Nephron (organoid): ENCODE data around the gene PACRG.

Experiments used
- H3K27ac Mint-ChIP-seq, 3 experiments: 2 replicates each; pipeline ENCODE4 v1.8.0; 2020; ENCODE audit warnings: mixed read lengths in 3 of 3, mild to moderate bottlenecking in 2 of 3, moderate library complexity in 1 of 3
- H3K27me3 Mint-ChIP-seq: 2 replicates; pipeline ENCODE4 v1.8.0; 2021; ENCODE audit warnings: low read depth, mild to moderate bottlenecking, moderate library complexity, mixed read lengths
- H3K36me3 Mint-ChIP-seq: 2 replicates; pipeline ENCODE4 v1.8.0; 2020; ENCODE audit warnings: low read depth, mixed read lengths
- H3K4me1 Mint-ChIP-seq: 2 replicates; pipeline ENCODE4 v1.8.0; 2020; ENCODE audit warnings: mixed read lengths
- H3K4me3 Mint-ChIP-seq, 3 experiments: 2 replicates each; pipeline ENCODE4 v1.8.0; 2020; ENCODE audit warnings: mild to moderate bottlenecking in 3 of 3, mixed read lengths in 3 of 3, moderate library complexity in 2 of 3
- H3K9me3 Mint-ChIP-seq: 2 replicates; pipeline ENCODE4 v1.8.0; 2020; ENCODE audit warnings: mixed read lengths
- TF ChIP-seq, protein P1 (sequence below), 3 experiments: fragments of 200-600 bp; sonication (generic); IDR thresholded peaks; one replicate each; pipeline ENCODE4 v1.5.0; 2021; ENCODE audit warnings: antibody characterized with exemption in 3 of 3; ENCODE audit not compliant: unreplicated experiment in 3 of 3

PACRG gene

DNA sequence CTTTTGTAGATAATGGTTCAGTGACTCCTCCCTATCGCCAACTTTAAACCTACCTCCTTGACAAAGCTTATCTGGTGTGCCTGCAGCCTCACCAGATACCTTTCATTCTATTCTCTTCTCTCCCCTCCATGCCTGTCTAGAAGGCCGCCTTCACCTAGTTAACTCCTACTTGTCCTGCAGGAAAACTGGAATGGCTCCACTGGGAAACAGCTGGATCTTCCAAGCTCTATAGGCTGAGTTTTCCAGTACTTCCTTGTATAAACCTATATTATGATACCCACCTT is 6.4 kb upstream of the PACRG start:
- H3K4me3 Mint-ChIP-seq = no peak overlapping the region
- peaks cover 4% of the 10 kb centered on the region for H3K27me3 Mint-ChIP-seq
- H3K36me3 Mint-ChIP-seq = peaks cover 6% of the 10 kb centered on the region
- TF ChIP-seq, protein P1, sequence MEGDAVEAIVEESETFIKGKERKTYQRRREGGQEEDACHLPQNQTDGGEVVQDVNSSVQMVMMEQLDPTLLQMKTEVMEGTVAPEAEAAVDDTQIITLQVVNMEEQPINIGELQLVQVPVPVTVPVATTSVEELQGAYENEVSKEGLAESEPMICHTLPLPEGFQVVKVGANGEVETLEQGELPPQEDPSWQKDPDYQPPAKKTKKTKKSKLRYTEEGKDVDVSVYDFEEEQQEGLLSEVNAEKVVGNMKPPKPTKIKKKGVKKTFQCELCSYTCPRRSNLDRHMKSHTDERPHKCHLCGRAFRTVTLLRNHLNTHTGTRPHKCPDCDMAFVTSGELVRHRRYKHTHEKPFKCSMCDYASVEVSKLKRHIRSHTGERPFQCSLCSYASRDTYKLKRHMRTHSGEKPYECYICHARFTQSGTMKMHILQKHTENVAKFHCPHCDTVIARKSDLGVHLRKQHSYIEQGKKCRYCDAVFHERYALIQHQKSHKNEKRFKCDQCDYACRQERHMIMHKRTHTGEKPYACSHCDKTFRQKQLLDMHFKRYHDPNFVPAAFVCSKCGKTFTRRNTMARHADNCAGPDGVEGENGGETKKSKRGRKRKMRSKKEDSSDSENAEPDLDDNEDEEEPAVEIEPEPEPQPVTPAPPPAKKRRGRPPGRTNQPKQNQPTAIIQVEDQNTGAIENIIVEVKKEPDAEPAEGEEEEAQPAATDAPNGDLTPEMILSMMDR (IDR thresholded peaks at IDR 0.05; ENCODE audit: unreplicated experiment in 3 of 3) = no peak
- no peak overlapping the region for H3K27ac Mint-ChIP-seq
- peaks cover 3% of the 10 kb centered on the region for H3K9me3 Mint-ChIP-seq
- peaks cover 20% of the 10 kb centered on the region for H3K4me1 Mint-ChIP-seq

DNA sequence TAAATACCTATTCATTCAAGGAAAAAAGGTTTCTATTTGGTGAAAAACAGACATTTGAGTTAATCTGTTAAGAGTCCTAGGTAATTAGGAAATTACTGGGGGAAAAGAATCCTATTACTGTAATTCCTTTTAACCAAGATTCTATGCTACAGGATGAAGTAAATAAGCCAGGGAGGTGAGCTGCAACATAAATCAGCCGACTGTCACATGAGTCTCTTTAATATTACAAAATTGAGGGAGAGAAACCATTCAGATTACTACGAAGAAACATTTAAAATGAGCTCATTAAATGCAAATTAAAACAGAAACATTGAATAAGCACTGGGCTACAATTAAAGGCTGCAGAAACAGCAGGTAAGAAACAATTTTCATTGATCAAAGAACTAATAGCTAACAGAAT is 5.5 kb upstream of the PACRG start:
- Mint-ChIP-seq H3K27ac (no peak overlapping the region), H3K36me3 (no peaks in the 10 kb centered on the region), H3K27me3 (peaks cover 4% of the 10 kb centered on the region), H3K4me1 (peaks cover 26% of the 10 kb centered on the region), H3K4me3 (no peak overlapping the region), H3K9me3 (peaks cover 3% of the 10 kb centered on the region)
- TF ChIP-seq, protein P1 (IDR thresholded peaks at IDR 0.05; ENCODE audit: unreplicated experiment in 3 of 3) = no peak

DNA sequence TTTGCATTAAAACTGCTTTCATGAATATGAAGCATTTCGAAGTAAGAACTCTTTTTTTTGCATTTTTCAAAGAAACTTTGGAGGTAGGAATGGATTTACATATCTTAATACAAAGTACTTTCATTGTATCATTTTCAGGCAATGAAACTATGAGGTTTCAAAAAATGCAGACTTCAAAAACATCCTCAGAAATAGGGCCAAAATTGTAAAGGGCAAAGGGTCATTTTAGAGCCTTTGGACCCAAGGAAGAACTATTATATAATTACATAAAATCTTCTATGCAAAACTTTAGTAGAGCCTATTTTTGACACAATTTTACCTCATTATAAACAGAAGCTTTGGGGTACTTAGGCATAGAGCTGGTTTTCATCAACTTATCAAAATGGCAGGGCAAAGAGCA is 5.1 kb upstream of the PACRG start:
- H3K4me1 Mint-ChIP-seq = peaks cover 26% of the 10 kb centered on the region
- TF ChIP-seq, protein P1 (IDR thresholded peaks at IDR 0.05; ENCODE audit: unreplicated experiment in 3 of 3) = no peak
- H3K27ac Mint-ChIP-seq = no peak overlapping the region
- no peak overlapping the region for H3K4me3 Mint-ChIP-seq
- peaks cover 4% of the 10 kb centered on the region for H3K27me3 Mint-ChIP-seq
- peaks cover 3% of the 10 kb centered on the region for H3K9me3 Mint-ChIP-seq
- H3K36me3 Mint-ChIP-seq = no peaks in the 10 kb centered on the region

- TF ChIP-seq, protein P1 (IDR thresholded peaks at IDR 0.05; ENCODE audit: unreplicated experiment in 3 of 3) = no peak
- Mint-ChIP-seq H3K27me3 (peaks cover 4% of the 10 kb centered on the region), H3K27ac (peak overlapping the region; percentile 89 to 98 (median 97)), H3K9me3 (no peaks in the 10 kb centered on the region), H3K4me3 (peak overlapping the region; percentile 92 to 99 (median 94)), H3K4me1 (peaks cover 7% of the 10 kb centered on the region), H3K36me3 (no peaks in the 10 kb centered on the region)
Measured at GRCh38 chr6:162726947-162727321, 840 bp upstream of the PACRG start.

DNA sequence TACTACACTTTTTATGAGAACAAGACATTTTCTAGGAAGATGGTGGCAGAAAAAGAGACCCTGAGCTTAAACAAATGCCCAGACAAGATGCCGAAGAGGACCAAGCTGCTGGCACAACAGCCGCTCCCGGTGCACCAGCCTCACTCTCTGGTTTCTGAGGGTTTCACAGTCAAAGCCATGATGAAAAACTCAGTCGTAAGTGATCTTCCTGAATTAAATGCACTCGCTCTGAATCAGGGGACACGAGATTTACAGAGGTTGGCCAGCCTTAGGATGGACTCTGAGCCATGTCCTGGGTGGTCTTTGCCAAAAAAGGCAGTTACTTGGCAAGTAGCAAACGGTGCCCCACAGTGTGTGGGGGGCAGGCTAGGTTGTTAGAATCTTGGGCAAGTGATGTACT is 423 bp downstream of the PACRG start:
- Mint-ChIP-seq H3K9me3 (no peaks in the 10 kb centered on the region), H3K27me3 (peaks cover 4% of the 10 kb centered on the region), H3K36me3 (no peaks in the 10 kb centered on the region), H3K4me3 (peak overlapping the region; percentile 88 to 92 (median 88)), H3K27ac (peak overlapping the region; percentile 91 to 93 (median 93)), H3K4me1 (peaks cover 7% of the 10 kb centered on the region)
- TF ChIP-seq, protein P1 (IDR thresholded peaks at IDR 0.05; ENCODE audit: unreplicated experiment in 3 of 3) = no peak

- TF ChIP-seq, protein P1 (IDR thresholded peaks at IDR 0.05; ENCODE audit: unreplicated experiment in 3 of 3) = no peak
Measured at GRCh38 chr6:162728706-162729105, 932 bp downstream of the PACRG start.

More at GRCh38 chr6:162728706-162729105, 932 bp downstream of the PACRG start:
- Mint-ChIP-seq H3K27me3 (peaks cover 4% of the 10 kb centered on the region), H3K27ac (peak overlapping the region; percentile 91 to 93 (median 93)), H3K9me3 (no peaks in the 10 kb centered on the region), H3K4me3 (peak overlapping the region; percentile 88 to 92 (median 88)), H3K4me1 (peaks cover 7% of the 10 kb centered on the region), H3K36me3 (no peaks in the 10 kb centered on the region)
